ENCODE data around the gene NOL3.

- TF ChIP-seq POLR2AphosphoS5 (IDR thresholded peaks at IDR 0.05; ENCODE audit: low read depth, low read length) (no peak), POLR2A (IDR thresholded peaks at IDR 0.05; ENCODE audit: low read depth, low read length) (no peak)
Observed at GRCh38 chr16:67144943-67145342, 25.4 kb upstream of the NOL3 start.

All from GM12892 (cell line).